ENCODE measurements around the gene ATAD3B. TPM values are rescaled to one million over a fixed set of nuclear protein-coding genes. Genes with fewer than 3 reads are reported as not detected.
"Not testable (repeated sequence)": the region's sequence is repeated elsewhere in the genome, so short reads cannot be mapped to it uniquely, and the experiment has no call there.

ATAD3B gene
- polyA plus RNA-seq, 1 donor (not counting 4 experiments of a cell fraction or from before 2014, with no cell fraction given), result 20.6 TPM

DNA sequence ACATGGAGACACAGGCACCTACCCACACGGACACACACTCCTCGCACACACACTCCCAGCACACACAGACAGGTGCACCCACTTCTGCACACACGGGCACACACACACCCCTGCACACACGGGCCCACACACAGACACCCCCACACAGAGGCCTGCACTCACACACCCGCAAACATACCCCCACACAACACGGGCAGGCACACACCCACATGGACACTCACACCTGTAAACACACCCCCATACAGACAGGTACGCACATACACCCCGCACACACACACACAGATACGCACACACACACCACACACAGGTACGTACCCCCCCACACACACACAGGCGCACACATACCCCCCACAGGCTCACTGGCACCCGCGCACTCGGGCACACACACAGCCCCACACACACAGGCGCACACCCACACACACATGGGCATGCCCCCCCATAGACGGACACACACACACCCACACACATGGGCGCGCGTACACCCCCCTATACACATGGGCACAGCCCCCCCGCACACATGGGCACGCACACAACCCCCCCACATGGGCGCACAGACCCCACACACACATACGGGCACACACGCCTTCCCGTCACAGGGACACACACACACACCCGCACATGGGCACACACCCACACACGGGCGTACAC, 46.5 kb downstream of the ATAD3B start:
- no peaks in the 10 kb centered on the region for H4K20me1 ChIP-seq (ENCODE audit: control insufficient read depth, extremely low read depth, insufficient read depth, low read length)
- no peak overlapping the region for H2AFZ ChIP-seq (ENCODE audit: control insufficient read depth, low read length)
- dilution Hi-C loops (cut with MboI; ENCODE audit: extremely low pct_ligation_motif_present, low sequenced_read_pairs), result no loop called here
- H3K9me1 ChIP-seq (ENCODE audit: control insufficient read depth, extremely low read depth, insufficient read depth, low read length), result peaks cover 2% of the 10 kb centered on the region
- TF ChIP-seq EZH2 (IDR thresholded peaks at IDR 0.05; ENCODE audit: low read length), result no peak
- TF ChIP-seq, protein P1, sequence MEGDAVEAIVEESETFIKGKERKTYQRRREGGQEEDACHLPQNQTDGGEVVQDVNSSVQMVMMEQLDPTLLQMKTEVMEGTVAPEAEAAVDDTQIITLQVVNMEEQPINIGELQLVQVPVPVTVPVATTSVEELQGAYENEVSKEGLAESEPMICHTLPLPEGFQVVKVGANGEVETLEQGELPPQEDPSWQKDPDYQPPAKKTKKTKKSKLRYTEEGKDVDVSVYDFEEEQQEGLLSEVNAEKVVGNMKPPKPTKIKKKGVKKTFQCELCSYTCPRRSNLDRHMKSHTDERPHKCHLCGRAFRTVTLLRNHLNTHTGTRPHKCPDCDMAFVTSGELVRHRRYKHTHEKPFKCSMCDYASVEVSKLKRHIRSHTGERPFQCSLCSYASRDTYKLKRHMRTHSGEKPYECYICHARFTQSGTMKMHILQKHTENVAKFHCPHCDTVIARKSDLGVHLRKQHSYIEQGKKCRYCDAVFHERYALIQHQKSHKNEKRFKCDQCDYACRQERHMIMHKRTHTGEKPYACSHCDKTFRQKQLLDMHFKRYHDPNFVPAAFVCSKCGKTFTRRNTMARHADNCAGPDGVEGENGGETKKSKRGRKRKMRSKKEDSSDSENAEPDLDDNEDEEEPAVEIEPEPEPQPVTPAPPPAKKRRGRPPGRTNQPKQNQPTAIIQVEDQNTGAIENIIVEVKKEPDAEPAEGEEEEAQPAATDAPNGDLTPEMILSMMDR (optimal IDR thresholded peaks at IDR 0.05 in 1 of 3, IDR thresholded peaks at IDR 0.05 in 1 of 3, conservative IDR thresholded peaks at IDR 0.05 in 1 of 3; ENCODE audit: extremely low read depth in 1 of 3, insufficient read depth in 2 of 3, low read length in 3 of 3), result no peak
- no peak overlapping the region for H3K4me3 ChIP-seq (ENCODE audit: control insufficient read depth in 2 of 3, extremely low read depth in 1 of 3, insufficient read depth in 2 of 3, low read depth in 1 of 3, low read length in 3 of 3)
- DNase-seq (ENCODE audit: low read depth, low spot score) (no peak), FAIRE-seq (no peak)
- H3K4me1 ChIP-seq (ENCODE audit: control insufficient read depth, extremely low read depth, insufficient read depth, low read length), result no peaks in the 10 kb centered on the region
- H3K36me3 ChIP-seq (ENCODE audit: control insufficient read depth in 2 of 2, extremely low read depth in 1 of 2, insufficient read depth in 2 of 2, low read length in 2 of 2), result peaks cover 8 to 13% of the 10 kb centered on the region in 2 experiments
- H3K9ac ChIP-seq (ENCODE audit: control insufficient read depth, extremely low read depth, insufficient read depth, low read length), result no peak overlapping the region
- H3K27me3 ChIP-seq (ENCODE audit: control insufficient read depth, extremely low read depth, insufficient read depth, low read length), result no peaks in the 10 kb centered on the region
- H3K4me2 ChIP-seq (ENCODE audit: control insufficient read depth, extremely low read depth, insufficient read depth, low read depth, low read length), result no peak overlapping the region
- H3K79me2 ChIP-seq (ENCODE audit: control insufficient read depth, insufficient read depth, low read length), result peaks cover 20% of the 10 kb centered on the region
- no peak overlapping the region for H3K27ac ChIP-seq (ENCODE audit: control insufficient read depth, insufficient read depth, low read length)
- H3K9me3 ChIP-seq (ENCODE audit: control insufficient read depth, low read depth, low read length), result no peaks in the 10 kb centered on the region

DNA sequence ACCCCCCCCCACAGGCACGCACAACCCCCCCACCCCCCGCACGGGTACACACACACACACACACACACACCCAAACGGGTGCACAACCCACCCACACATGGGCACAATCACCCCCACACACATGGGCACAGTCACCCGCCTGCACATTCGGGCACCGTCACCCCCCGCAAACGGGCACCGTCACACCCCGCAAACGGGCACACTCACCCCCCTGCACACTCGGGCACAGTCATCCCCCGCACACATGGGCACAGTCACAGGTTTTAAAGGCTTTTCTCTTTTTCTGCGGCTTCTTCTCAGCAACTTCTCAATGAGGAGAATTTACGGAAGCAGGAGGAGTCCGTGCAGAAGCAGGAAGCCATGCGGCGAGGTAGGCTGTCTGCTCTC, 47.0 kb downstream of the ATAD3B start:
- H3K4me1 ChIP-seq (ENCODE audit: control insufficient read depth, extremely low read depth, insufficient read depth, low read length); H3K9me1 ChIP-seq (ENCODE audit: control insufficient read depth, extremely low read depth, insufficient read depth, low read length); H3K9ac ChIP-seq (ENCODE audit: control insufficient read depth, extremely low read depth, insufficient read depth, low read length); H2AFZ ChIP-seq (ENCODE audit: control insufficient read depth, low read length); dilution Hi-C loops (cut with MboI; ENCODE audit: extremely low pct_ligation_motif_present, low sequenced_read_pairs); H3K4me2 ChIP-seq (ENCODE audit: control insufficient read depth, extremely low read depth, insufficient read depth, low read depth, low read length); H4K20me1 ChIP-seq (ENCODE audit: control insufficient read depth, extremely low read depth, insufficient read depth, low read length); FAIRE-seq; H3K27ac ChIP-seq (ENCODE audit: control insufficient read depth, insufficient read depth, low read length); DNase-seq (ENCODE audit: low read depth, low spot score); H3K4me3 ChIP-seq (ENCODE audit: control insufficient read depth in 2 of 3, extremely low read depth in 1 of 3, insufficient read depth in 2 of 3, low read depth in 1 of 3, low read length in 3 of 3); H3K27me3 ChIP-seq (ENCODE audit: control insufficient read depth, extremely low read depth, insufficient read depth, low read length); H3K9me3 ChIP-seq (ENCODE audit: control insufficient read depth, low read depth, low read length): not testable (repeated sequence)
- Histone ChIP-seq H3K79me2 (ENCODE audit: control insufficient read depth, insufficient read depth, low read length) (peaks cover 17% of the 10 kb centered on the region), H3K36me3 (ENCODE audit: control insufficient read depth in 2 of 2, extremely low read depth in 1 of 2, insufficient read depth in 2 of 2, low read length in 2 of 2) (peaks cover 10 to 13% of the 10 kb centered on the region in 2 experiments)

DNA sequence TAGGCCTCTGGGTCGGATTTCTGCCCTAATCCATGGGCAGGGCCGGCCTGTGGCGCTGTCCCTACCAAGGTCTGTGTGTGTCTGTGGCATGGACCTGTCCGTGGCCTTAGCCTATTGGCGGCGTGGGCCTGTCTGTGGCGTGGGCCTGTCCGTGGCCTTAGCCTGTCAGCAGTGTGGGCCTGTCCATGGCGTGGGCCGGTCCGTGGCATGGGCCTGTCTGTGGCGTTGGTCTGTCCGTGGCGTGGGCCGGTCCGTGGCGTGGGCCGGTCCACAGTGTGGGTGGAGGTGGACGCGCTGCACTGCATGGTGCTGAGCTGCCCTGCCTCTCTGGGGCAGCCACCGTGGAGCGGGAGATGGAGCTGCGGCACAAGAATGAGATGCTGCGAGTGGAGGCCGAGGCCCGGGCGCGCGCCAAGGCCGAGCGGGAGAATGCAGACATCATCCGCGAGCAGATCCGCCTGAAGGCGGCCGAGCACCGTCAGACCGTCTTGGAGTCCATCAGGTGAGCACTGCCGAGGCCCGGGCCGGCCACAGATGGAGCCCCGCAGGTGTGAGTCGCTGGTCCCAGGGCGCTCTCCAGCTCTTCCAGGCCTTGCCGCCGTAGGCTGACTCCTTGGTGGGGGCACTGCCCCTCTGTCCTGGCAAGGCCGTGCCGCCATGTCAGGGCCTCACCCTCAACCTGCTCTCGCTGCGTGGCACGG, 48.4 kb downstream of the ATAD3B start:
- H3K27me3 ChIP-seq (ENCODE audit: control insufficient read depth, extremely low read depth, insufficient read depth, low read length); FAIRE-seq; H4K20me1 ChIP-seq (ENCODE audit: control insufficient read depth, extremely low read depth, insufficient read depth, low read length); H3K9ac ChIP-seq (ENCODE audit: control insufficient read depth, extremely low read depth, insufficient read depth, low read length); dilution Hi-C loops (cut with MboI; ENCODE audit: extremely low pct_ligation_motif_present, low sequenced_read_pairs); H3K4me3 ChIP-seq (ENCODE audit: control insufficient read depth in 2 of 3, extremely low read depth in 1 of 3, insufficient read depth in 2 of 3, low read depth in 1 of 3, low read length in 3 of 3); H3K79me2 ChIP-seq (ENCODE audit: control insufficient read depth, insufficient read depth, low read length); H3K9me3 ChIP-seq (ENCODE audit: control insufficient read depth, low read depth, low read length); H3K27ac ChIP-seq (ENCODE audit: control insufficient read depth, insufficient read depth, low read length); H3K9me1 ChIP-seq (ENCODE audit: control insufficient read depth, extremely low read depth, insufficient read depth, low read length); DNase-seq (ENCODE audit: low read depth, low spot score); H3K4me1 ChIP-seq (ENCODE audit: control insufficient read depth, extremely low read depth, insufficient read depth, low read length); H3K4me2 ChIP-seq (ENCODE audit: control insufficient read depth, extremely low read depth, insufficient read depth, low read depth, low read length); H3K36me3 ChIP-seq (ENCODE audit: control insufficient read depth in 2 of 2, extremely low read depth in 1 of 2, insufficient read depth in 2 of 2, low read length in 2 of 2); H2AFZ ChIP-seq (ENCODE audit: control insufficient read depth, low read length): not testable (repeated sequence)
